ENCODE data around the gene PISD. TPM values are rescaled to one million over a fixed set of nuclear protein-coding genes. Genes with fewer than 3 reads are reported as not detected.

The PISD gene
- total RNA-seq, 2 experiments from 2014 or later: 21.5 to 51.9 TPM

DNA sequence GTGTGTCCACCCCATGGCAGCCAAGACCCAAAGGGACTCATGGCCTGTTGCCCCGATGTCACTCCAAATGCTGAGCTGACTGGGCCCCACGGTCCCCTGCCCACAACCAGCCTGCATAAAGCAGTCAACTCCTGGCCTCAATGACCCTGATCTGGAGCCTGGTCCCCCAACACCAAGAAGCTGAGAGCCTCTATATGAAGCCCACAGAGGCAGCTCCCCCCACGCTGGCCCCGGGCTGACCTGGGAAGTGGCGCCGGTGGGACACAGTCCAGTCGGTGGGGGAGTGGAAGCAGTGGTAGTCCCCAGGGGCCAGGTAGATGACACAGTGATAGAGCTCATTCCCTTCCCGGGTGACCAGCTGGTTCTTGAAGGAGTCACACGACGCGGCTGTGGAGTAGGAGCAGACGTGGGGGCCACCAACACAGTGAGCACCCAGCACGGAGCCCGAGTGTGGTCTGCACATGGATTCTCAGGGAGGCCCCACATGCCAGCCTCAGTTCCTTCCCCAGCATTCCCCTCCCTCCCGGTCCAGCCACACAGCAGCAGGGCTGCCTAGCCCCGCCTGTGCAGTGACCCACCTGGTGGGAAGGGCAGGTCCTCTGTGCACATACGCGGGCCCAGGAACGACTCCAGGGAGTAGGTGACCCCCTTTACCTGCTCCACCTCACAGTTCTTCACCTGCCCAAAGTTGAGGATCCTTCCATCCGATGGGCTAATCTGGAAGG is 41.1 kb downstream of the PISD start:
- BruUV-seq (replicated peaks): no TSS peak
- CTCF ChIA-PET (ENCODE audit: unreplicated experiment): interaction anchor here (0.5 kb wide), 1 partner anchor 10 kb away, joined by 3 read pairs; no protein-coding TSS in a partner anchor
- peaks cover 20% of the 10 kb centered on the region for H3K4me1 ChIP-seq (ENCODE audit: insufficient read depth, low read length, poor library complexity, severe bottlenecking)
- POLR2A ChIA-PET: no interaction called here
- H4K20me1 ChIP-seq (ENCODE audit: insufficient read depth, low read length): no peaks in the 10 kb centered on the region
- no peaks in the 10 kb centered on the region for H3K79me2 ChIP-seq (ENCODE audit: insufficient read depth, low read depth, low read length)
- intact Hi-C loops (cut with micrococcal nuclease; ENCODE audit: unreplicated experiment): no loop called here
- H2AFZ ChIP-seq (ENCODE audit: low read length): no peak overlapping the region
- no peak for DNase-seq (ENCODE audit: low spot score)
- no peak overlapping the region for H3K27ac ChIP-seq (ENCODE audit: low read depth, low read length, poor library complexity, severe bottlenecking)
- H3K9me3 ChIP-seq (ENCODE audit: low read length): no peaks in the 10 kb centered on the region
- no peak overlapping the region for H3K4me3 ChIP-seq (ENCODE audit: low read depth, low read length, poor library complexity, severe bottlenecking)
- H3K36me3 ChIP-seq (ENCODE audit: insufficient read depth, low read length): peaks cover 62% of the 10 kb centered on the region
- no peak for TF ChIP-seq EZH2phosphoT487 (IDR thresholded peaks at IDR 0.05; ENCODE audit: borderline replicate concordance, low read depth, low read length)
- TF ChIP-seq, protein P1, sequence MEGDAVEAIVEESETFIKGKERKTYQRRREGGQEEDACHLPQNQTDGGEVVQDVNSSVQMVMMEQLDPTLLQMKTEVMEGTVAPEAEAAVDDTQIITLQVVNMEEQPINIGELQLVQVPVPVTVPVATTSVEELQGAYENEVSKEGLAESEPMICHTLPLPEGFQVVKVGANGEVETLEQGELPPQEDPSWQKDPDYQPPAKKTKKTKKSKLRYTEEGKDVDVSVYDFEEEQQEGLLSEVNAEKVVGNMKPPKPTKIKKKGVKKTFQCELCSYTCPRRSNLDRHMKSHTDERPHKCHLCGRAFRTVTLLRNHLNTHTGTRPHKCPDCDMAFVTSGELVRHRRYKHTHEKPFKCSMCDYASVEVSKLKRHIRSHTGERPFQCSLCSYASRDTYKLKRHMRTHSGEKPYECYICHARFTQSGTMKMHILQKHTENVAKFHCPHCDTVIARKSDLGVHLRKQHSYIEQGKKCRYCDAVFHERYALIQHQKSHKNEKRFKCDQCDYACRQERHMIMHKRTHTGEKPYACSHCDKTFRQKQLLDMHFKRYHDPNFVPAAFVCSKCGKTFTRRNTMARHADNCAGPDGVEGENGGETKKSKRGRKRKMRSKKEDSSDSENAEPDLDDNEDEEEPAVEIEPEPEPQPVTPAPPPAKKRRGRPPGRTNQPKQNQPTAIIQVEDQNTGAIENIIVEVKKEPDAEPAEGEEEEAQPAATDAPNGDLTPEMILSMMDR (conservative IDR thresholded peaks at IDR 0.05; ENCODE audit: low read length): no peak
- no peaks in the 10 kb centered on the region for H3K9me2 ChIP-seq (ENCODE audit: insufficient read depth, low read length)
- no peak overlapping the region for H3K4me2 ChIP-seq (ENCODE audit: low read length)

DNA sequence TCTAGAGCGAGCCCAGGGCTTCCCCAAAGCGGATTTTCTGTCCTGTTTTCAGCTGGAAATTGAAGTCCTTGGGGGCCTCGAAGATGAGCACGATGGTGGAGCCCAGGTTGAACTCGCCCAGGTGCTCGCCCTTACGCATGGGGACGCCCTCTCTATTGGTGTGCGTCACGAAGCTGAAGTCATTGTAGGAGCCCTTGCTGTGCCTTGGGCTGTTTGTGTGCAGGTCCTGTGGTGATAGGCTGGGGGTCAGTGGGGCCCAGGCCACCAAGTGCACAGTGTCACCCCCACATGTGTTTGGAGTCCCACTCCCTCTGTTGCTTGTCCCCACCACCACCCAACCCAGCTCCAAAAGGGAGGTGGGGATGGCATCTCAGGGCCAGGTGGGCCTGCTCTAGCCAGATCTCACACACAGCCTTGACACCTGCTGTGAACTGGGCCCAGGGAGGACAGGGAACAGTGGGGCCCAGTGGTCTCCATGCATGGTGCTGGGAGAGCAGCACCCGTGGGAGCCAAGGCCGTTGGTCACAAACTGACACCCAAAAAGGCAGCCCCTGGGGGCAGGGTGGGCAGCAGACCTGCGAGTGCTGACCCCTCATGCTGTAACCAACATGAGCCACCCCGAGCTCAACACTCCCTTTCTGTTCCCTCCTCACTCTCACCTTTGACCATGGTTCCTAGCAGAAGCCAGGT is 42.3 kb downstream of the PISD start:
- TF ChIP-seq EZH2phosphoT487 (IDR thresholded peaks at IDR 0.05; ENCODE audit: borderline replicate concordance, low read depth, low read length): no peak
- TF ChIP-seq, protein P1 (conservative IDR thresholded peaks at IDR 0.05; ENCODE audit: low read length): no peak
- ChIA-PET CTCF (ENCODE audit: unreplicated experiment) (no interaction called here), POLR2A (no interaction called here)
- Histone ChIP-seq H3K9me2 (ENCODE audit: insufficient read depth, low read length) (no peaks in the 10 kb centered on the region), H3K4me1 (ENCODE audit: insufficient read depth, low read length, poor library complexity, severe bottlenecking) (peaks cover 24% of the 10 kb centered on the region), H3K4me2 (ENCODE audit: low read length) (no peak overlapping the region), H3K27ac (ENCODE audit: low read depth, low read length, poor library complexity, severe bottlenecking) (no peak overlapping the region), H2AFZ (ENCODE audit: low read length) (no peak overlapping the region), H3K4me3 (ENCODE audit: low read depth, low read length, poor library complexity, severe bottlenecking) (no peak overlapping the region), H3K36me3 (ENCODE audit: insufficient read depth, low read length) (peaks cover 55% of the 10 kb centered on the region), H4K20me1 (ENCODE audit: insufficient read depth, low read length) (no peaks in the 10 kb centered on the region), H3K79me2 (ENCODE audit: insufficient read depth, low read depth, low read length) (no peaks in the 10 kb centered on the region), H3K9me3 (ENCODE audit: low read length) (no peaks in the 10 kb centered on the region)
- BruUV-seq (replicated peaks): no TSS peak
- intact Hi-C loops (cut with micrococcal nuclease; ENCODE audit: unreplicated experiment): no loop called here
- no peak for DNase-seq (ENCODE audit: low spot score)
